HepG2 (cell line): ENCODE measurements around the gene USP15. TPM values are rescaled to one million over a fixed set of nuclear protein-coding genes. Genes with fewer than 3 reads are reported as not detected.

Experiments used
- ATAC-seq: fragments of 200-7000 bp; cut with Tn5 transposase; 3 replicates; pipeline ENCODE4 v1.9.1; 2020; ENCODE audit warnings: mild to moderate bottlenecking, moderate library complexity
- BruUV-seq: library from RNA; stranded (reverse); fragments of 400-500 nt; replicated peaks from 2 replicates; lab custom pipeline; 2021; lab: Mats Ljungman, UMichigan
- CTCF ChIA-PET: fragments of 300-600 bp; formaldehyde crosslinking; extraction: SDS; loops from one replicate; lab custom pipeline; 2021; ENCODE audit warnings: low total read pairs, inconsistent platforms, low intra/inter-chr PET ratio; lab: Yijun Ruan, JAX
- POLR2A ChIA-PET: fragments of 350-600 bp; sonication (Branson Sonifier 250); formaldehyde crosslinking; loops from one replicate; lab custom pipeline; 2020; ENCODE audit warnings: antibody characterized with exemption, inconsistent platforms; lab: Yijun Ruan, JAX
- DNase-seq: peaks from one replicate; pipeline ENCODE4 v3.0.0-alpha.2; 2015; ENCODE audit warnings: low spot score
- FAIRE-seq: peaks from 3 replicates; lab custom pipeline; 2011; peaks lifted over from hg19 to GRCh38; lab: Jason Lieb, UNC
- H2AFZ ChIP-seq: one replicate; pipeline ENCODE4 v1.6.1; 2011; ENCODE audit warnings: low read length, inconsistent platforms
- H3K27ac ChIP-seq: fragments of 300-600 bp; 3 replicates; pipeline ENCODE4 v1.8.0; 2011; ENCODE audit warnings: mixed run types, mild to moderate bottlenecking, mixed read lengths, low read length, inconsistent platforms; ENCODE audit not compliant: insufficient read depth; ENCODE audit errors: extremely low read length
- H3K27me3 ChIP-seq, 2 experiments: fragments of 200-600 bp in 1 of 2; 2 replicates in 1 of 2; 3 replicates in 1 of 2; pipeline versions ENCODE4 v1.6.0 to v1.8.0; 2011; ENCODE audit warnings: low read length in 2 of 2, mild to moderate bottlenecking in 2 of 2, moderate library complexity in 2 of 2, inconsistent platforms in 1 of 2; ENCODE audit not compliant: insufficient read depth in 2 of 2, control insufficient read depth in 1 of 2
- H3K36me3 ChIP-seq, 2 experiments: fragments of 200-600 bp in 1 of 2; replicated peaks in 1 of 2; 2 replicates in 1 of 2; 3 replicates in 1 of 2; pipeline versions ENCODE4 v1.5.1 to v1.8.0; 2011; ENCODE audit warnings: low read length in 2 of 2, inconsistent platforms in 1 of 2; ENCODE audit not compliant: insufficient read depth in 2 of 2, control insufficient read depth in 1 of 2
- H3K4me1 ChIP-seq: 2 replicates; pipeline ENCODE4 v1.5.1; 2012; ENCODE audit warnings: low read length, inconsistent platforms; ENCODE audit not compliant: insufficient read depth
- H3K4me2 ChIP-seq: 2 replicates; pipeline ENCODE4 v1.6.0; 2011; ENCODE audit warnings: low read depth, low read length, inconsistent platforms
- H3K4me3 ChIP-seq, 3 experiments: fragments of 200-600 bp in 1 of 3; sonication (generic), shearing (Covaris generic) in 1 of 3; replicated peaks in 1 of 3; 2 replicates each; pipeline ENCODE4 v1.5.1; 2011 to 2016; ENCODE audit warnings: low read length in 3 of 3, inconsistent platforms in 2 of 3, low read depth in 2 of 3, mild to moderate bottlenecking in 2 of 3, control low read depth in 1 of 3, mixed read lengths in 1 of 3; ENCODE audit not compliant: insufficient read depth in 1 of 3
- H3K79me2 ChIP-seq: one replicate; pipeline ENCODE4 v1.6.1; 2011; ENCODE audit warnings: low read length, inconsistent platforms; ENCODE audit not compliant: insufficient read depth
- H3K9ac ChIP-seq: 2 replicates; pipeline ENCODE4 v1.6.0; 2011; ENCODE audit warnings: mild to moderate bottlenecking, low read depth, low read length, inconsistent platforms; ENCODE audit not compliant: insufficient read depth
- H3K9me3 ChIP-seq: 2 replicates; pipeline ENCODE4 v1.5.1; 2012; ENCODE audit warnings: mild to moderate bottlenecking, low read length
- H4K20me1 ChIP-seq: 2 replicates; pipeline ENCODE4 v1.6.0; 2011; ENCODE audit warnings: inconsistent platforms, mild to moderate bottlenecking, low read length, moderate library complexity; ENCODE audit not compliant: insufficient read depth
- AKAP8 ChIP-seq: sonication (generic); formaldehyde crosslinking; IDR thresholded peaks from 2 replicates; pipeline ENCODE4 v1.5.1; 2020; ENCODE audit warnings: mild to moderate bottlenecking, missing genetic modification reagents
- HES4 ChIP-seq: sonication (generic); formaldehyde crosslinking; IDR thresholded peaks from 2 replicates; pipeline ENCODE4 v1.9.0; 2021; ENCODE audit warnings: mild to moderate bottlenecking, missing genetic modification reagents, borderline replicate concordance
- ISL2 ChIP-seq: sonication (generic); formaldehyde crosslinking; IDR thresholded peaks from 2 replicates; pipeline ENCODE4 v1.5.0; 2020; ENCODE audit warnings: missing genetic modification reagents
- KLF16 ChIP-seq, 2 experiments: sonication (generic) in 1 of 2; formaldehyde crosslinking in 1 of 2; IDR thresholded peaks; 2 replicates each; pipeline versions ENCODE4 v1.6.1 to v1.8.0; 2016 to 2023; ENCODE audit warnings: missing genetic modification reagents in 2 of 2, missing compliant biosample characterization in 1 of 2
- MAFF ChIP-seq: IDR thresholded peaks from 2 replicates; pipeline ENCODE4 v1.6.1; 2011; ENCODE audit warnings: low read depth, low read length, improper control_type of control experiment
- MAFK ChIP-seq, 2 experiments: IDR thresholded peaks in 1 of 2; conservative IDR thresholded peaks in 1 of 2; 2 replicates each; pipeline ENCODE4 v1.6.1; 2011; ENCODE audit warnings: improper control_type of control experiment in 2 of 2, low read length in 2 of 2
- NBN ChIP-seq: fragments of 450-650 bp; conservative IDR thresholded peaks from 2 replicates; pipeline ENCODE4 v1.6.1; 2017
- NFE2L1 ChIP-seq: sonication (generic); formaldehyde crosslinking; IDR thresholded peaks from 2 replicates; pipeline ENCODE4 v1.4.0; 2020; ENCODE audit warnings: missing genetic modification reagents, mild to moderate bottlenecking, borderline replicate concordance
- RBM39 ChIP-seq: fragments of 200-400 bp; formaldehyde crosslinking; IDR thresholded peaks from one replicate; pipeline ENCODE4 v1.6.1; 2018; ENCODE audit warnings: antibody characterized with exemption, mild to moderate bottlenecking, low read depth, low read length; ENCODE audit not compliant: poor library complexity, severe bottlenecking
- RFXANK ChIP-seq: IDR thresholded peaks from 2 replicates; pipeline ENCODE4 v1.6.1; 2016
- ZMAT5 ChIP-seq: sonication (generic); formaldehyde crosslinking; IDR thresholded peaks from 2 replicates; pipeline ENCODE4 v1.5.0; 2020; ENCODE audit warnings: mild to moderate bottlenecking, low read depth, missing genetic modification reagents, borderline replicate concordance
- ZNF33A ChIP-seq: sonication (generic); formaldehyde crosslinking; IDR thresholded peaks from 2 replicates; pipeline ENCODE4 v1.5.1; 2020; ENCODE audit warnings: missing genetic modification reagents, mild to moderate bottlenecking, moderate library complexity, borderline replicate concordance
- ZNF619 ChIP-seq: sonication (generic); formaldehyde crosslinking; IDR thresholded peaks from 2 replicates; pipeline ENCODE4 v1.4.0; 2020; ENCODE audit warnings: mild to moderate bottlenecking, missing genetic modification reagents
- ZNF761 ChIP-seq: sonication (generic); formaldehyde crosslinking; conservative IDR thresholded peaks from 2 replicates; pipeline ENCODE4 v1.4.0; 2020; ENCODE audit warnings: mild to moderate bottlenecking, missing genetic modification reagents
- ZNF790 ChIP-seq: sonication (generic); formaldehyde crosslinking; IDR thresholded peaks from 2 replicates; pipeline ENCODE4 v1.8.0; 2022; ENCODE audit warnings: missing genetic modification reagents, mild to moderate bottlenecking, borderline replicate concordance
- ZZZ3 ChIP-seq: sonication (generic); formaldehyde crosslinking; IDR thresholded peaks from 2 replicates; pipeline ENCODE4 v1.4.0; 2020; ENCODE audit warnings: missing genetic modification reagents, mild to moderate bottlenecking, borderline replicate concordance
- WGBS: methylation state at CpG from one replicate; pipeline ENCODE4 v1.1.6; 2017; ENCODE audit warnings: low lambda C conversion rate; 5-methylcytosine and 5-hydroxymethylcytosine counted together
- in situ Hi-C: cut with HindIII; loops from 2 replicates; pipeline ENCODE4 v1.10.0; 2017; ENCODE audit warnings: low pct_unique_long_range_greater_than_20kb; ENCODE audit not compliant: extremely low pct_ligation_motif_present
- intact Hi-C: fragments of 100-400 bp; cut with micrococcal nuclease; formaldehyde crosslinking; loops from one replicate; pipeline ENCODE4 v1.10.0; 2022; ENCODE audit not compliant: unreplicated experiment
- polyA plus RNA-seq, 8 experiments: library from polyadenylated mRNA; depleted of rRNA in 3 of 8; stranded (reverse) in 7 of 8; unstranded in 1 of 8; fragments of >200 nt; fragmentation: Illumina TruSeq in 4 of 8; extraction: Trizol in 4 of 8; gene quantifications; 2 replicates each; pipeline versions ENCODE4 v1.2.1 to v1.2.3, GENCODE V29; 2011 to 2016; ENCODE audit warnings: low read depth in 4 of 8, missing spikeins in 1 of 8, mixed read lengths in 1 of 8; ENCODE audit not compliant: insufficient read depth in 1 of 8
- total RNA-seq, 5 experiments: library from RNA; depleted of rRNA; stranded (reverse); fragments of >200 nt; fragmentation: Illumina TruSeq; extraction: Trizol; gene quantifications; 2 replicates each; pipeline ENCODE4 v1.2.3, GENCODE V29; 2016; ENCODE audit warnings: low read depth in 1 of 5
- TF ChIP-seq, protein P1 (sequence below): sonication (generic); formaldehyde crosslinking; IDR thresholded peaks from 2 replicates; pipeline ENCODE4 v1.5.1; 2020; ENCODE audit warnings: missing genetic modification reagents, mild to moderate bottlenecking, borderline replicate concordance

The USP15 gene
- total and polyA plus RNA-seq, 2 of the 13 experiments (the other 11 are each of a cell fraction or from before 2014, with no cell fraction given), result 17.3 to 51.7 TPM

DNA sequence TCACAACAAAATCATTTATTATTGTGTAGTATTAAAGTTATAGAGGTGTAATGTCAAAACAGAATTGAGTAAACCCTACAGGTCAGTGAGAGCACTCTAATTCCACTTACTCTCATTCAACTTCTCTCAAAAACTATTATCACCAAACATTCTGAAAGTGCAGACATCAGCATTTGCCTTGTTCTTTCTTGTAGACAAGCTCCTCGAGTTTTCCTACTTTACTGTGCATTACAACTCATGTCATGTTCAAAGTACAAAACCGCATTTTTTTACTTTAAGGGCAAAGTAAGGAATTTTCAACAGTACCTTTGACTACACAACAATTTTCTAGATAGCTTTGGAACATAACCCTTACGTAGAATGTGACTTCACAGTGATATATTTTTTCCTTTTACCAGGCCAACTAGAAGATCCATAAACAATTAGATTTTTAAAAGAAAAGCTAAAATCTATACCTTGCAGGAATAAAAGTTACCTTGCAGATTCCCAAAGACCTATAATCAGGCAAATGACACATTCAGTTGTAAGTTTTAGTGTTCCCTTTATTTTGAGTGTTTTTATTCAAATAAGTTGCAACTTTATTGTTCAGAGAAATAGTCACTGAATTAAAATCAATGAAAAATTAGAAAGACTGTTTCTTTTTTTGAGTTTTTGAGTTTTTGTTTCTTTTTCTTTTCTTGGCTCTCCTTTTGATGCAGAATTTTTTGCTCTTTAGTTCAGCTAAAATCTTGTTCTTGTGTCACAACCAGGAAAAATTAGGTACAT, 12.7 kb upstream of the USP15 start:
- Histone ChIP-seq H3K27me3 (no peaks in the 10 kb centered on the region), H3K36me3 (no peaks in the 10 kb centered on the region), H3K79me2 (no peaks in the 10 kb centered on the region), H3K4me3 (no peak overlapping the region), H3K4me2 (no peak overlapping the region), H4K20me1 (no peaks in the 10 kb centered on the region), H2AFZ (no peak overlapping the region), H3K4me1 (no peaks in the 10 kb centered on the region), H3K27ac (no peak overlapping the region), H3K9ac (no peak overlapping the region), H3K9me3 (no peaks in the 10 kb centered on the region)
- WGBS, result 29% methylated on average over 3 of the region's 3 CpGs
- FAIRE-seq (no peak), DNase-seq (no peak), ATAC-seq (no peak)
- CTCF ChIA-PET, result no interaction called here
- TF ChIP-seq MAFF (peak; percentile 56), ZMAT5 (CRISPR knock-in tag) (no peak), RBM39 (no peak), MAFK (conservative IDR thresholded peaks at IDR 0.05 in 1 of 2, IDR thresholded peaks at IDR 0.05 in 1 of 2; ENCODE audit: low read length in 2 of 2) (peak; percentile 56 to 71)
- intact Hi-C loops, result no loop called here
- POLR2A ChIA-PET, result no interaction called here
- in situ Hi-C loops, result no loop called here
- BruUV-seq, result no TSS peak

DNA sequence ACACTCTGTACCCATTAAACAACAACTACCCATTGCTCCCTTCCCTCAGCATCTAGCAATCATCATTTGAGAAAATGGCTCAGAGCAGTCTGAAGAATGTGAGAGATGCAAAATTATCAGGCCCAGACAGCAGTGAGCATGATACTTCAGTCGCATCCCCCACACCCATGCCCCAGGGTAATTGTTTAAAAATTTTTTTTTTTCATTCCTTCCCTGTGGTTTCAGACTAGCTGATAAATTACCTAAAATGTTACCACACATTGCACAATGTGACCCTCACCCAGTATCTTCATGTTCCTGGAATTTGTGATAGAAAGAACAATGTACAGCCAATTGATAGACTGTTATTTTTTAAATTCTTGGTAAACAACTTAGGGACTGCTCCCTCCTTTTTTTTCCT, 11.3 kb upstream of the USP15 start:
- H3K4me2 ChIP-seq, result no peak overlapping the region
- H3K9ac ChIP-seq, result no peak overlapping the region
- H3K4me3 ChIP-seq, result no peak overlapping the region
- ChIA-PET POLR2A (interaction anchor here (1.3 kb wide), 1 partner anchor 11 kb away, joined by 3 read pairs; no protein-coding TSS in a partner anchor), CTCF (no interaction called here)
- no peaks in the 10 kb centered on the region for H3K27me3 ChIP-seq
- no peaks in the 10 kb centered on the region for H3K9me3 ChIP-seq
- in situ Hi-C loops, result no loop called here
- WGBS, result 39% methylated on average over 1 of the region's 1 CpG
- no peaks in the 10 kb centered on the region for H4K20me1 ChIP-seq
- BruUV-seq, result no TSS peak
- no peak overlapping the region for H2AFZ ChIP-seq
- DNase-seq (no peak), ATAC-seq (no peak), FAIRE-seq (no peak)
- no peak overlapping the region for H3K27ac ChIP-seq
- no peaks in the 10 kb centered on the region for H3K4me1 ChIP-seq
- intact Hi-C loops, result no loop called here
- H3K36me3 ChIP-seq, result no peaks in the 10 kb centered on the region
- H3K79me2 ChIP-seq, result no peaks in the 10 kb centered on the region
- TF ChIP-seq KLF16 (CRISPR knock-in tag; IDR thresholded peaks at IDR 0.05) (no peak), NBN (no peak), ZNF33A (no peak), ZNF619 (CRISPR knock-in tag) (no peak), HES4 (CRISPR knock-in tag) (no peak), ZNF790 (CRISPR knock-in tag) (no peak), ZNF761 (CRISPR knock-in tag) (no peak), NFE2L1 (CRISPR knock-in tag) (no peak), ZZZ3 (CRISPR knock-in tag) (no peak), ISL2 (no peak), AKAP8 (no peak), RFXANK (CRISPR knock-in tag) (no peak)
- TF ChIP-seq, protein P1, sequence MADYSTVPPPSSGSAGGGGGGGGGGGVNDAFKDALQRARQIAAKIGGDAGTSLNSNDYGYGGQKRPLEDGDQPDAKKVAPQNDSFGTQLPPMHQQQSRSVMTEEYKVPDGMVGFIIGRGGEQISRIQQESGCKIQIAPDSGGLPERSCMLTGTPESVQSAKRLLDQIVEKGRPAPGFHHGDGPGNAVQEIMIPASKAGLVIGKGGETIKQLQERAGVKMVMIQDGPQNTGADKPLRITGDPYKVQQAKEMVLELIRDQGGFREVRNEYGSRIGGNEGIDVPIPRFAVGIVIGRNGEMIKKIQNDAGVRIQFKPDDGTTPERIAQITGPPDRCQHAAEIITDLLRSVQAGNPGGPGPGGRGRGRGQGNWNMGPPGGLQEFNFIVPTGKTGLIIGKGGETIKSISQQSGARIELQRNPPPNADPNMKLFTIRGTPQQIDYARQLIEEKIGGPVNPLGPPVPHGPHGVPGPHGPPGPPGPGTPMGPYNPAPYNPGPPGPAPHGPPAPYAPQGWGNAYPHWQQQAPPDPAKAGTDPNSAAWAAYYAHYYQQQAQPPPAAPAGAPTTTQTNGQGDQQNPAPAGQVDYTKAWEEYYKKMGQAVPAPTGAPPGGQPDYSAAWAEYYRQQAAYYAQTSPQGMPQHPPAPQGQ, result no peak
